GM19372 (cell line): ENCODE data around the gene C17orf58.
"Not testable (repeated sequence)": the region's sequence is repeated elsewhere in the genome, so short reads cannot be mapped to it uniquely, and the experiment has no call there.

Experiments used
- ATAC-seq: cut with Tn5 transposase; IDR thresholded peaks from one replicate; pipeline ENCODE4 v1.9.1; 2021; ENCODE audit warnings: mild to moderate bottlenecking, low read depth, moderate library complexity; ENCODE audit not compliant: unreplicated experiment

C17orf58 gene

GRCh38 chr17:67963145-67963572, 33.1 kb downstream of the C17orf58 start:
- not testable (repeated sequence) for ATAC-seq

DNA sequence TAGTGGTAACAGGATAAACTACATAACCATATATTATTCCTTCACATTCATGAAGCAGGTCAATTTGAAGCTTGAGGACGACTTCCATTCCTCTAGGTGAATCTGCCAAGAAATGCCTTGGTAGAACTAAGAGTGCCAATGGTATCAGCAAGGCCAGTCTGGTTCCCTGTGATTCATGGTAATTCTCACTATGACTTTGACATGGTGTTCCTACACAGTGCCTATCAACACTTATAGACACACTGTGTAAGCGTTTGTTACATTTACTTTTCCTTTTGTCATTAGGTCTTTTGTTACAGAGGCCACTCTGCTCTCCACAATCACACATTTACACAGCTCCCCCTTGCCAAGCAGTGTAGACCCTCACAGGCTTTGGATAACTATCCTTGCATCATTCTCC, 34.1 kb downstream of the C17orf58 start:
- ATAC-seq = not testable (repeated sequence)

- not testable (repeated sequence) for ATAC-seq
Observed at GRCh38 chr17:67960276-67960675, 36.0 kb downstream of the C17orf58 start.

DNA sequence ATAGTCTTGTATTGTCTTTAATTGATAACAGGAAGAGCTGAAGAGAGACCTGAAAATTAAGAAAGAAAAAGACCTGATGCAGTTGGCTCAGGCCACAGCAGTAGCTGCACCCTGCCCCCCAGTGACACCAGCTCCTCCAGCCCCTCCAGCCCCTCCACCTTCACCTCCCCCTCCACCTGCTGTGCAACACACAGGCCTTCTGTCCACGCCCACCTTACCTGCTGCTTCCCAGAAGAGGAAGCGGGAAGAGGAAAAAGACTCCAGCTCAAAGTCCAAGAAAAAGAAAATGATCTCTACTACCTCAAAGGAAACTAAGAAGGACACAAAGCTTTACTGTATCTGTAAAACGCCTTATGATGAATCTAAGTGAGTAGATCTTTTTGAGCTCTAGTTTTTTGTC, 36.8 kb downstream of the C17orf58 start:
- no peak for ATAC-seq

DNA sequence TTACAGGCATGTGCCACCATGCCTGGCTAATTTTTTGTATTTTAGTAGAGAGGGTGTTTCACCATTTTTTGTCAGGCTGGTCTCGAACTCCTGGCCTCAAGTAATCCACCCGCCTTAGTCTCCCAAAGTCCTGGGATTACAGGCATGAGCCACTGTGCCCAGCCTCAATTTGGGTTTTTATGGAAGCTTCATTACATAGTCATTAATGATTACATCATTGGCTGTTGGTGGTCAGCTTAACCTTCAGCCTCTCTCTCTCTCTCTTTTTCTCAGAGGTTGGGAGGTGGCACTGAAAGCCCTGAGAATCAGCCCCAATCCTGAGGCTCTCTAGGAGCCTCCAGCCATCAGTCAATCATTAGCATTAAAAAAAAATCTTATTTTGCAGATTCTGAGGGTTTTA, 45.3 kb downstream of the C17orf58 start:
- no peak for ATAC-seq

- ATAC-seq = no peak
Observed at GRCh38 chr17:67947325-67947813, 48.9 kb downstream of the C17orf58 start.

- no peak for ATAC-seq
Observed at GRCh38 chr17:67946513-67946912, 49.8 kb downstream of the C17orf58 start.

GRCh38 chr17:67944035-67944434, 52.2 kb downstream of the C17orf58 start:
- ATAC-seq = no peak

DNA sequence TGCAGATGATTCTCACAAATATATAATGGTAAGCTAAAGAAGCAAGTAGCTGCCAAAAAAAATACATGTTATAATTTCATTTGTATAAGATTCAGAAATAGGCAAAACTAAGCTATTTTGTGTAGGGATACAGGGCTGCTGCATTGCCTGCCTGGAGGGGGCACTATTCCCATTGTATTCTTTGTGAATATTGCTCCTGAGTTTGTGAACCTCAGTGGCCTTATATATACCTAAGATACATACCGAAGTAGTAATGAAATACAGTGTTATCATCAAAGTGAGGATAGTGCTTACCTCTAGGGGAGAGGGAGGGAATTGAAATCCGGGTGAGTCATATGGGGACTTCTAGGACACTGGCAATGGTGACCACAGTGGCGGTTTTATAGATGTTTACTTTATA, 53.5 kb downstream of the C17orf58 start:
- ATAC-seq = no peak
